RWPE1 (cell line): ENCODE data around the gene ALDH2.
A peak's percentile ranks its signal among the peaks of the same experiment; 100 is the strongest.

Experiments used
- CTCF ChIA-PET: fragments of 350-600 bp; sonication (Branson Sonifier 250); formaldehyde crosslinking; extraction: SDS; loops from one replicate; lab custom pipeline; 2021; lab: Yijun Ruan, JAX
- POLR2A ChIA-PET: fragments of 400-600 bp; formaldehyde crosslinking; extraction: SDS; loops from one replicate; lab custom pipeline; 2020; ENCODE audit warnings: antibody characterized with exemption; ENCODE audit not compliant: low non-redundant PET; lab: Yijun Ruan, JAX
- DNase-seq: peaks from one replicate; pipeline ENCODE4 v3.0.0; 2012; ENCODE audit warnings: low spot score
- H3K27ac ChIP-seq: fragments of 450-650 bp; 2 replicates; pipeline ENCODE4 v1.5.1; 2017
- CTCF ChIP-seq: fragments of 450-650 bp; conservative IDR thresholded peaks from 2 replicates; pipeline ENCODE4 v1.5.1; 2017; ENCODE audit warnings: low read depth, mild to moderate bottlenecking

The ALDH2 gene

GRCh38 chr12:111776836-111777344, 10.2 kb downstream of the ALDH2 start:
- TF ChIP-seq CTCF: no peak
- DNase-seq: no peak
- peak overlapping the region; percentile 97 for H3K27ac ChIP-seq
- POLR2A ChIA-PET: no interaction called here
- CTCF ChIA-PET: no interaction called here

- no peak for DNase-seq
- POLR2A ChIA-PET: no interaction called here
- peak overlapping the region; percentile 97 for H3K27ac ChIP-seq
- TF ChIP-seq CTCF: no peak
- CTCF ChIA-PET: no interaction called here
Measured at GRCh38 chr12:111777345-111778045, 10.8 kb downstream of the ALDH2 start.

GRCh38 chr12:111780166-111780565, 13.4 kb downstream of the ALDH2 start:
- H3K27ac ChIP-seq: peak overlapping the region; percentile 34; the same call in 1 of the 2 replicates
- no peak for DNase-seq
- CTCF ChIA-PET: no interaction called here
- TF ChIP-seq CTCF: no peak
- POLR2A ChIA-PET: no interaction called here

GRCh38 chr12:111780615-111781014, 13.9 kb downstream of the ALDH2 start:
- CTCF ChIA-PET: no interaction called here
- POLR2A ChIA-PET: no interaction called here
- no peak for TF ChIP-seq CTCF
- H3K27ac ChIP-seq: peak overlapping the region; percentile 34; the same call in 1 of the 2 replicates
- DNase-seq: no peak

GRCh38 chr12:111781085-111781658, 14.4 kb downstream of the ALDH2 start:
- ChIA-PET POLR2A (no interaction called here), CTCF (no interaction called here)
- no peak for DNase-seq
- peak overlapping the region; percentile 34; the same call in 1 of the 2 replicates for H3K27ac ChIP-seq
- TF ChIP-seq CTCF: no peak

GRCh38 chr12:111783046-111783445, 16.3 kb downstream of the ALDH2 start:
- DNase-seq: no peak
- TF ChIP-seq CTCF: no peak
- no peak overlapping the region for H3K27ac ChIP-seq
- ChIA-PET CTCF (no interaction called here), POLR2A (no interaction called here)
